PFSK-1 (cell line): ENCODE data around the gene UBE2J2.

Experiments used
- FOXP2 ChIP-seq: optimal IDR thresholded peaks from 2 replicates; pipeline ENCODE3; 2011; ENCODE audit warnings: borderline replicate concordance, control low read depth, inconsistent platforms; ENCODE audit not compliant: insufficient read depth; ENCODE audit errors: extremely low read length, extremely low read depth
- POLR2AphosphoS5 ChIP-seq: IDR thresholded peaks from 2 replicates; pipeline ENCODE4 v1.6.1; 2012; ENCODE audit warnings: low read depth, mild to moderate bottlenecking, control low read depth, low read length, moderate library complexity
- REST ChIP-seq, 2 experiments: IDR thresholded peaks; 2 replicates each; pipeline versions ENCODE4 v1.6.1 to v1.8.0; 2011 to 2012; ENCODE audit warnings: low read depth in 2 of 2, low read length in 2 of 2, control low read depth in 1 of 2, inconsistent platforms in 1 of 2, mild to moderate bottlenecking in 1 of 2, moderate library complexity in 1 of 2; ENCODE audit not compliant: insufficient read depth in 1 of 2
- SIN3A ChIP-seq: IDR thresholded peaks from 2 replicates; pipeline ENCODE4 v1.6.1; 2012; ENCODE audit warnings: mild to moderate bottlenecking, low read length, moderate library complexity, borderline replicate concordance; ENCODE audit not compliant: insufficient read depth
- TAF1 ChIP-seq: IDR thresholded peaks from 2 replicates; pipeline ENCODE4 v1.6.1; 2012; ENCODE audit warnings: low read length, control low read depth, borderline replicate concordance; ENCODE audit not compliant: insufficient read depth

Gene UBE2J2

GRCh38 chr1:1297802-1298424, 24.3 kb upstream of the UBE2J2 start:
- TF ChIP-seq POLR2AphosphoS5 = no peak
- no peak for TF ChIP-seq TAF1
- TF ChIP-seq SIN3A = no peak
- no peak for TF ChIP-seq FOXP2
- no peak for TF ChIP-seq REST (IDR thresholded peaks at IDR 0.05; ENCODE audit: insufficient read depth in 1 of 2, low read depth in 2 of 2, low read length in 2 of 2)

GRCh38 chr1:1296070-1297061, 22.7 kb upstream of the UBE2J2 start:
- TF ChIP-seq REST (IDR thresholded peaks at IDR 0.05; ENCODE audit: insufficient read depth in 1 of 2, low read depth in 2 of 2, low read length in 2 of 2) (no peak), POLR2AphosphoS5 (no peak), TAF1 (no peak), FOXP2 (no peak), SIN3A (no peak)

GRCh38 chr1:1295154-1295923, 21.7 kb upstream of the UBE2J2 start:
- TF ChIP-seq SIN3A = no peak
- TF ChIP-seq TAF1 = no peak
- no peak for TF ChIP-seq POLR2AphosphoS5
- TF ChIP-seq FOXP2 = no peak
- TF ChIP-seq REST (IDR thresholded peaks at IDR 0.05; ENCODE audit: insufficient read depth in 1 of 2, low read depth in 2 of 2, low read length in 2 of 2) = no peak

GRCh38 chr1:1294250-1294890, 20.7 kb upstream of the UBE2J2 start:
- TF ChIP-seq SIN3A = no peak
- no peak for TF ChIP-seq REST (IDR thresholded peaks at IDR 0.05; ENCODE audit: insufficient read depth in 1 of 2, low read depth in 2 of 2, low read length in 2 of 2)
- TF ChIP-seq POLR2AphosphoS5 = no peak
- no peak for TF ChIP-seq FOXP2
- no peak for TF ChIP-seq TAF1
